ENCODE results near the gene NPAS2. TPM values are rescaled to one million over a fixed set of nuclear protein-coding genes. Genes with fewer than 3 reads are reported as not detected.

Gene NPAS2
- total RNA-seq, 2 donors from 2014 or later: 24.2 to 45.8 TPM

DNA sequence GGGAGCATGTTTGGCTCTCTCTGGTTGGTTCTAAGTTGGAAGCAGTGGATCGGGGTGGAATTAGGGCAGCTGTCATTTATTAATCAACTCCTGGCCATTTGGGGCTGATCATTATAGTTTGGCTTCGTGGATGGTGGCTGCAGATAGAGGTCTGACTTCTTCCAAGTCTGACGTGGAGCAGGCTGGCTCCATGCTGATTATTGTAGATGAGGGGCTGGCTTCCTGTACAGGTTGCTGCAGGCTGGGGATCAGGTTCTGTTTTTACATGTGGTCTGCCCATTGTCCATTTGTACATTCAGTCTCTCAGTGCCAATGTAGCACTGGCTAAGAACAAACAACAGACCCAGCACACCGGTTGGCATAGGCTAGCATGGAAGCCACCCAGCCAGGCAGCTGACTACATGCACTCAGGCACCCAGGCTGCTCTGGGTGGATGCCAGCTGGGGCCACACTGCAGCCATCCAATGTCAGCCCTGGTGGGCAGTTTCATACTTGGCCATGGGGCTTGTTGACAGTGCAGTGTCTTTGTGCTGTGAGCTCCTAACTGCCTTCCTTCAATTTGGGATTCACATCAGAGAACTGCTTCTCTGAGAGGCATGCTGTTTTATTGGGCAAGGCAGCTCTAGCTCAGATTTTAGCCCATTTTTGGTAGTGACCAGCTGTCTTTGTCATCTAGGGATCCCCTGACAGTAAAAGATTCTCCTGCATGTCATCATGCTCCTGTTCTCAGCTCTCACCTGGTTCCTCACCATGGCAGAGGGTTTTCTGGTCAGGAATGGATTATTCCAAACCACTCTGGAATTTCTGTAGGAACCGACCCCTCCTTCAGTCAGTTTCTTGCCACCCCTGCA is 25.4 kb downstream of the NPAS2 start:
- H3K9me3 ChIP-seq: no peaks in the 10 kb centered on the region
- no peaks in the 10 kb centered on the region for H3K27me3 ChIP-seq (replicated peaks; ENCODE audit: insufficient read depth)
- 91% methylated on average over 5 of the region's 5 CpGs for WGBS
- no peaks in the 10 kb centered on the region for H3K36me3 ChIP-seq
- intact Hi-C loops (cut with DNase I): no loop called here
- H3K27ac ChIP-seq: no peak overlapping the region
- no peaks in the 10 kb centered on the region for H3K4me1 ChIP-seq (replicated peaks)
- TF ChIP-seq POLR2AphosphoS5 (IDR thresholded peaks at IDR 0.05) (no peak), POLR2A (IDR thresholded peaks at IDR 0.05) (no peak)
- TF ChIP-seq, protein P1, sequence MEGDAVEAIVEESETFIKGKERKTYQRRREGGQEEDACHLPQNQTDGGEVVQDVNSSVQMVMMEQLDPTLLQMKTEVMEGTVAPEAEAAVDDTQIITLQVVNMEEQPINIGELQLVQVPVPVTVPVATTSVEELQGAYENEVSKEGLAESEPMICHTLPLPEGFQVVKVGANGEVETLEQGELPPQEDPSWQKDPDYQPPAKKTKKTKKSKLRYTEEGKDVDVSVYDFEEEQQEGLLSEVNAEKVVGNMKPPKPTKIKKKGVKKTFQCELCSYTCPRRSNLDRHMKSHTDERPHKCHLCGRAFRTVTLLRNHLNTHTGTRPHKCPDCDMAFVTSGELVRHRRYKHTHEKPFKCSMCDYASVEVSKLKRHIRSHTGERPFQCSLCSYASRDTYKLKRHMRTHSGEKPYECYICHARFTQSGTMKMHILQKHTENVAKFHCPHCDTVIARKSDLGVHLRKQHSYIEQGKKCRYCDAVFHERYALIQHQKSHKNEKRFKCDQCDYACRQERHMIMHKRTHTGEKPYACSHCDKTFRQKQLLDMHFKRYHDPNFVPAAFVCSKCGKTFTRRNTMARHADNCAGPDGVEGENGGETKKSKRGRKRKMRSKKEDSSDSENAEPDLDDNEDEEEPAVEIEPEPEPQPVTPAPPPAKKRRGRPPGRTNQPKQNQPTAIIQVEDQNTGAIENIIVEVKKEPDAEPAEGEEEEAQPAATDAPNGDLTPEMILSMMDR (IDR thresholded peaks at IDR 0.05): no peak
- no peak for DNase-seq (ENCODE audit: low spot score)
- H3K4me3 ChIP-seq: no peak overlapping the region

DNA sequence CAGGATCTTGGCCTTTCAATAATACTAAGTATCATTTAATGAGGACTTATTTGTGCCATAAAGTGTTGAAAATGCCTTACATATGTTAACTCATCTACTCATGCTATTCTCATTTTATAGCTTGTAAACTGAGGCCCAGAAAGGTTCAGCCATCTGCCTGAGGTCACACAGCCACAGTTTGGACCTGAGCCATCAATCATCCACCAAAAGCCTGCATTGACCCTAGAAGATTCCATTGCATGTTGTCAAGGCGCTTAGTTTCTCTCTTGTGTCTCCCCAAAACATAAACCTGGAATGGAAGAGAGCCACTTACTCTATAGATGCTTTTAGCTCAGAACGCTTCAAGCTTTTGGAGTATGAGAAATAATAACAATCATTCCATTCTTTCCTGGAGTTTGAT is 26.8 kb downstream of the NPAS2 start:
- Histone ChIP-seq H3K27ac (no peak overlapping the region), H3K27me3 (replicated peaks; ENCODE audit: insufficient read depth) (no peaks in the 10 kb centered on the region), H3K9me3 (no peaks in the 10 kb centered on the region), H3K4me3 (no peak overlapping the region), H3K36me3 (no peaks in the 10 kb centered on the region), H3K4me1 (replicated peaks) (no peaks in the 10 kb centered on the region)
- 96% methylated on average over 2 of the region's 2 CpGs for WGBS
- intact Hi-C loops (cut with DNase I): no loop called here
- no peak for DNase-seq (ENCODE audit: low spot score)
- TF ChIP-seq POLR2A (IDR thresholded peaks at IDR 0.05) (no peak), POLR2AphosphoS5 (IDR thresholded peaks at IDR 0.05) (no peak)
- TF ChIP-seq, protein P1 (IDR thresholded peaks at IDR 0.05): no peak

DNA sequence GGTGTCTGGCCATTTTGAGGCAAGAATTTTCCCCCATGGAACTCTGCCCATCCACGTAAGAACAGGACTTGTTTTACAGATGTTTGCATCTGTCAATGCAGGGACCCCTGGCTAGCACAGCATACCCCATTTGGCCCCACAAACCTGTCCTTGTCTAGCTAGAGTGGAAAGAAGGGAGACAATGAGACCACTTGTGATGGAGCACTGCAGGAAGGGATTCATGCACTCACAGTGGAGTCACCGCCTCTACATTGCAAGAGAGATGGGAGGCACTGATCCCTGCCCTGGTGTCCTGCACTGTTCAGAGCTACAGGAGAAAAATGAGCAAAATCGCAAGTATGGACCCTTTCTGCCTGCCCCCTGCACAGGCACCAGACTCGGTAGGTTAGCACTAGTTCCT is 32.5 kb downstream of the NPAS2 start:
- Histone ChIP-seq H3K27me3 (replicated peaks; ENCODE audit: insufficient read depth) (no peaks in the 10 kb centered on the region), H3K27ac (no peak overlapping the region), H3K4me3 (no peak overlapping the region), H3K9me3 (no peaks in the 10 kb centered on the region), H3K36me3 (no peaks in the 10 kb centered on the region), H3K4me1 (replicated peaks) (no peaks in the 10 kb centered on the region)
- intact Hi-C loops (cut with DNase I): no loop called here
- WGBS: 89% methylated on average over 4 of the region's 4 CpGs
- no peak for DNase-seq (ENCODE audit: low spot score)
- TF ChIP-seq POLR2AphosphoS5 (IDR thresholded peaks at IDR 0.05) (no peak), POLR2A (IDR thresholded peaks at IDR 0.05) (no peak)
- TF ChIP-seq, protein P1 (IDR thresholded peaks at IDR 0.05): no peak

DNA sequence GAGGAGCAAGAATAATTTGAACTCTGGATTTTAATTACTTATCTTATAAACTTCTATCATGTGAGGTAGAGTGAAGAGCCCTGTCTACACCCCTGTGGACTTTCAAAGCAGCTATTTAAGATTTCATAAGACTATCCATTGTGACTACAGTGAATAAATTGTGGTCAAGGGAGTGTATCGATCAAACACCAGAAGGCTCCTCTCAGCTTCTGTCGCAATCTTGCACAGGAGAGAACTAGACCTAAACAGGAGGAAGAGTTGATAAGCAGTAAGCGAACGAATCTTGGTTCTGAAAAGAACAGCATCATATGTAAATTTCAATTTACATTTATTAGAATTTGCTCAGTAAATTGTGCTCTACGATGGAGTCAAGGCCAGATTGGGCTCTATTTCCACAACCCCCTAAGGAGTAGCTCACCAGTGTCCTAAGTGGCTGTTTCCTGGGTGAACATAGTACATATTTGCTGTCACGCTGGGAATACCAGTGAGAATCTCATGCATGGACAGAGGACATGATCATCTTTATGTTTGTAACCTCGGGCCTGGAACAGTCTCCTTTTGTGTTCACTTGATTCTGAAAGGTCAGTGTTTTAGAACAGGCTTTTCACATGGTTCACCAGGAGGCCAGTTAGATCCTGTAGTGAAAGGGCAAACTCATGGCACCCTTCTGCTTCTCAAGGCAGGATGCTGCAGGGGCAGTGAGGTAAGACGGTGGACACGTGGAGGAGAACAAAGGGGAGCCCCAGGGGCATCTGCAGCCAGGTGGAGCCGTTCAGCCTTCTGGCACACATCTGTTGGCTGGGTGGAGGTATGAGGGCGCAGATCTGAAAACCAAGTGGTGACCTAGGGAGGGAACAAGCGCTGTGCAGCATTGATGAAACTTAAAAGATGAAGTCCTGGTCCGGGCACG is 33.3 kb downstream of the NPAS2 start:
- H3K4me1 ChIP-seq (replicated peaks): no peaks in the 10 kb centered on the region
- DNase-seq (ENCODE audit: low spot score): no peak
- no peak overlapping the region for H3K27ac ChIP-seq
- H3K36me3 ChIP-seq: no peaks in the 10 kb centered on the region
- intact Hi-C loops (cut with DNase I): no loop called here
- H3K4me3 ChIP-seq: no peak overlapping the region
- WGBS: 85% methylated on average over 14 of the region's 14 CpGs
- TF ChIP-seq POLR2A (IDR thresholded peaks at IDR 0.05): no peak
- TF ChIP-seq, protein P1 (IDR thresholded peaks at IDR 0.05): no peak
- no peak for TF ChIP-seq POLR2AphosphoS5 (IDR thresholded peaks at IDR 0.05)
- no peaks in the 10 kb centered on the region for H3K27me3 ChIP-seq (replicated peaks; ENCODE audit: insufficient read depth)
- H3K9me3 ChIP-seq: no peaks in the 10 kb centered on the region
